HG03432 (cell line): ENCODE results near the gene ELF3.
"Not testable (repeated sequence)": the region's sequence is repeated elsewhere in the genome, so short reads cannot be mapped to it uniquely, and the experiment has no call there.

ENCODE experiments used
- ATAC-seq: cut with Tn5 transposase; IDR thresholded peaks from one replicate; pipeline ENCODE4 v1.9.1; 2021; ENCODE audit warnings: mild to moderate bottlenecking, moderate library complexity; ENCODE audit not compliant: unreplicated experiment

Gene ELF3

DNA sequence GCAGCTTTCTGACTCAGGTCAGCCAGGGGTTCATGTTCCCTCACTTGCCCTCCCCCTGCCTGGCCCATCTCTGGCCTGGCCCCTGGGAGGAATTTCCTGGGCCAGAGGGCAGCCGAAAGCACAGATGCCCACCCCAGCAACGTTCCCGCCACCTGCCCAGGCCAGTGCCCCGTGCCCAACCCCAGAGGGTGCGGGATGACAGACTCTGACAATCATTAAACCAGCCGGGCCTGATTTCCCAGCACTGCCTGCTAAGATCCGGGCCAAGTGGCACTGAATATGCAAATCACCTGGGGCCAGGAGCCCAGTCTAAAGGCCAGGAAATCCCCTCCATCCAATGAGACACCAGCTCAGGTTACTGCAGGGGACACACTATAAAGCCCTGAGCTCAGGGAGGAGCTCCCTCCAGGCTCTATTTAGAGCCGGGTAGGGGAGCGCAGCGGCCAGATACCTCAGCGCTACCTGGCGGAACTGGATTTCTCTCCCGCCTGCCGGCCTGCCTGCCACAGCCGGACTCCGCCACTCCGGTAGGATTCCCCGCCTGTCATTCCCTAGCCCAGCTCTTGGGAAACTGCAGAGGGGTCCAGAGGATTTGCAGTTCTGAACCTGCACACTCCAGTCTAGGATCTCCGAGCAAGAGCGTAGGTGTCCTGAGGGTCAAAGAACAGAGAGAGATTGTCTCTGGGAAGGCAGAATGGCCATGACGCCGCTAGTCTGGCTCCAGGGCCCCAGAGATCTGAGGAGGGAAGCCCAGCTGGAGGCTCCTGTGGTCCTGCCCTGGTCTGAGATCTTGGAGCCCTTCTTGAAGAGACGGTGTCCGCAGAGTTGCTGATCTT is at the start of gene ELF3:
Gene ELF3 (plus strand): TSS at position 408 of the 836 bp plus-strand sequence. CDS start 550 bp downstream, outside the sequence.
- peak; percentile 89 for ATAC-seq

DNA sequence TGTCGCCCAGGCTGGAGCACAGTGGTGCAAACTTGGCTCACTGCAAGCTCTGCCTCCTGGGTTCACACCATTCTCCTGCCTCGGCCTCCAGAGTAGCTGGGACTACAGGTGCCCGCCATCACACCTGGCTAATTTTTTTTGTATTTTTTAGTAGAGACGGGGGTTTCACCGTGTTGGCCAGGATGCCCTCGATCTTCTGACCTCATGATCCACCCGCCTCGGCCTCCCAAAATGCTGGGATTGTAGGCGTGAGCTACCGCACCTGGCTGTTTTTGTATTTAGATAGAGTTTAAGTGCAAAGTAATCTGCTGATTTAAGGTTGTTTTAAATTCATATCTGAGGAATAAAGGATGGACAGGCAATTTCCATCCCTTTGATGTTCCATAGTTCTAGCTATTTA is 48.0 kb upstream of the ELF3 start:
- not testable (repeated sequence) for ATAC-seq

DNA sequence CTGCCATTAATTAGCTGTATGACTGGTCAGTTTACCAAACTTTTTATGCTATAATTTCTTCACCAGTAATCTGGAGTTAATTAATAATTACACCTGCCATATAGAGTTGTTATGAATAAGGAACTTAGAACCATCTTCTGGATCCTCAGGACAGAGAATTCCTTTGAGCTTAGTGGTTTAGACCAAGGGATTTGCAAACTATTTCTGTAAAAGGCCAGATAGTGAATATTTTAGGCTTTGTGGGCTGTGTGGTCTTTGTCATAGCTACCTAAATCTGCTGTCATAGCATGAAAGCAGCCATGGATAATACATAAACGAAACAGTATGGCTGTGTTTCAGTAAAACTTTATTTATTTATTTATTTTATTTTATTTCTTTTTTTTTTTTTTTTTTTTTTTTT is 46.1 kb upstream of the ELF3 start:
- ATAC-seq = no peak

DNA sequence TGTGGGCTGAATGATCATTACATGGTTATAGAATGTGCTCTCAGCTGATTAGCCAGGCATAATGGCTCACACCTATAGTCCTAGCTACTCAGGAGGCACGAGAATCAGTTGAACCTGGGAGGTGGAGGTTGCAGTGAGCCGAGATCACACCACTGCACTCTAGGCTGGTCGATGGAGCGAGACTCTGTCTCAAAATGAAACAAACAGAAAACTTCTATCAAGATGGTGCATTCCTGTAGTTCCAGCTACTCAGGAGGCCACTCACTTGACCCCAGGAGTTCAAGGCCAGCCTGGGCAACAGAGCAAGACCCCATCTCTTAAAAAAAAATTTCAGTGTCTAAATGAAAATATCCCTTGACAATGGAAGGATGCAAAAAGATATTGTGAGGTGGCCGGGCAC is 44.2 kb upstream of the ELF3 start:
- no peak for ATAC-seq

DNA sequence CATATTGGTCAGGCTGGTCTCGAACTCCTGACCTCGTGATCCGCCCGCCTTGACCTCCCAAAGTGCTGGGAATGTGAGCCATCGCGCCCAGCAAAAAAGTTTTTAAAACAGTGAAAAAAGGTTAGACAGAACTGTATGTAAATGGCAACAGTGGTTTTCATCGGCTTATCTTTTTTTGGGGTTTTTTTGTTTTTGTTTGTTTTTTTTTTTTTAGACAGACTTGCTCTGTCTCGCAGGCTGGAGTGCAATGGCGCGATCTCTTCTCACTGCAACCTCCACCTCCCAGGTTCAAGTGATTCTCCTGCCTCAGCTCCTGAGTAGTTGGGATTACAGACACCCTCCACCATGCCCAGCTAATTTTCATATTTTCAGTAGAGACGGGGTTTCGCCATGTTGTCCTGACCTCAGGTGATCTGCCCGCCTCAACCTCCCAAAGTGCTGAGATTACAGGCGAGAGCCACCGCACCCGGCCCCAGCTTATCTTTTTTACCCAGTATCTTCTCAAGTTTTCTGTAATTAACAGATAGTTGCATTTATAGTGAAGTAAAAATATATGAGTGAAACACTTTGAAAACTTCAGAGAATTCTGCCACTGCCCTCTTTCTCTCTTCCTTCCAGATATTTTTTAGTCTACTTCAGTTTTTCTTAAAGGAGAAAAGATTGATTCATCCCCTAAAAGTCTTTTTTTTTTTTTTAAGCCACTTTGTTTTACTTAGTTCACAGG is 42.0 kb upstream of the ELF3 start:
- ATAC-seq = no peak

DNA sequence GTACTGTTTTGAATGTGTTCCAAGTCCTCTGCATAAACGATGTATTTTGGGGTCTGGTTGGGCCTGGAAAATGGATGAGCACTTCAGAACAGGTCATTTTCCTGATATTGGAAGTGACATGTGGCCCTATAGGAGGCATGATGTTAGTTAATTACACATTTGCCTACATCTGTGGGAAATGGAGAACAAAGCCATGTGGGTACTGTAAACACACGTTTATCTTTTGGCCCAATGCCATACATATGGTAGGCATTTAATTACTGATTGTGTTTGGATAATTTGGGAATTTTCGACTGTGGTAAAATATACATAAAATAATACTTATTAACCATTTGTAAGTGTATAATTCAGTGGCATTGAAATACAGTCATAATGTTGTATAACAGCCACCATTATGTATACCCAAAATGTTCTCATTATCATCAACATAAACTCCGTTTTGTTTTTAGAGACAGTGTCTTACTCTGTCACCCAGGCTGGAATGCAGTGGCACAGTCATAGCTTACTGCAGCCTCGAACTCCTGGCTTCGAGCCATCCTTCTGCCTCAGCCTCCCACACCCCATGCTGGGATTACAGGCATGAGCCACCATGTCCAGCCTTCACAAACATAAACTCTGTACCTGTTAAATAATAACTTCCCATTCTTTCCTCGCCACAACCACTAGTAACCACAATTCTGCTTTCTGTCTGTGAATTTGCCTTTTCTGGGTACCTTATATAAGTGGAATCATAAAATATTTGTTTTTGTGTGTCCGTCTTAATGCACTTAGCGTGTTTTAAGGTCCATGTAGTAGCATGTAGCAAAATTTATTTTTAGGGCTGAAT is 39.8 kb upstream of the ELF3 start:
- no peak for ATAC-seq

DNA sequence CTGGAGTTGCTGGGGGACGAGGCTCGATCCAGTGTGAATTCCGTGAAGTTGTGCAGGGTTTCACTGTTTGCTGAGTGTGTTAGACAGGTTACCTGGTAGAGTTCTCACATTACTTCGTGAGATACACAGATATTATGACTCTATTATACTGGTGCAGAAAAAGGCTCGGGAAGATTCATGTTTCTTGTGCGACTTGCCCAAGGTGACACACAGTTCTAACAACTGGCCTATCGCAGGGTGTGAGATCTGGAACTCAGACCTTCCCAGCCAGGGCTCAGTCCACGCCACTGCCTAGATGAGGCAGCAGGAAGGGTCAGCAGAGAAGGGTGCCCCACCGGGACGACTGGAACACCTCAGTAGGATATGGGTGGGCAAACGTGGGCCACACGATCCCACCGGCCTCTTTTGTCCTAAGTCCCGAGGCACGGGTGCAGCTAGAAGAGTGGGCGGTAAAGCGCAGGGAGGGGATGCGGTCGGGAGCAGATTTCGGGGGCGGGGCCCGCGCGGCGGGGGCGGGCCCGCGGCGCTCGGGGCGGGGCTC is 28.2 kb upstream of the ELF3 start:
- ATAC-seq = no peak

DNA sequence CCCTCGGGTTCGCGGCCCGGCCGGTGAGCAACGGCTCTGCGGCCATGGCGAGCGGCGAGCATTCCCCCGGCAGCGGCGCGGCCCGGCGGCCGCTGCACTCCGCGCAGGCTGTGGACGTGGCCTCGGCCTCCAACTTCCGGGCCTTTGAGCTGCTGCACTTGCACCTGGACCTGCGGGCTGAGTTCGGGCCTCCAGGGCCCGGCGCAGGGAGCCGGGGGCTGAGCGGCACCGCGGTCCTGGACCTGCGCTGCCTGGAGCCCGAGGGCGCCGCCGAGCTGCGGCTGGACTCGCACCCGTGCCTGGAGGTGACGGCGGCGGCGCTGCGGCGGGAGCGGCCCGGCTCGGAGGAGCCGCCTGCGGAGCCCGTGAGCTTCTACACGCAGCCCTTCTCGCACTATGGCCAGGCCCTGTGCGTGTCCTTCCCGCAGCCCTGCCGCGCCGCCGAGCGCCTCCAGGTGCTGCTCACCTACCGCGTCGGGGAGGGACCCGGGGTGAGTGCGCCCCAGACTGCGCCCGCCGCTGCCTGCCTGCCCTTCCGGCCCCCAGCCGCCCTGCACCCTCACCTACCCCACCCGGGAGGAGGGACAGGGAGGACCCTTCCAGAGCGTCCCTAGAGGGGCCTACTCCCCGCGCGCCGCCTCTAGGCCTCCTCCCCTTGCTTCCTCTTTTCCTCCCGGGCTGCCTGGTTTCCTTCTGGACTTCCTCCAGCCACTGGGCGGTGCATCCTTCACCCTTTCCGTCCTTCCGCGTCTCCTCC is 27.6 kb upstream of the ELF3 start, which contains the start of gene RNPEP:
Gene RNPEP (plus strand): TSS at position 26 of the 757 bp plus-strand sequence. CDS start 19 bp downstream, at position 45.
- ATAC-seq = peak; percentile 79

DNA sequence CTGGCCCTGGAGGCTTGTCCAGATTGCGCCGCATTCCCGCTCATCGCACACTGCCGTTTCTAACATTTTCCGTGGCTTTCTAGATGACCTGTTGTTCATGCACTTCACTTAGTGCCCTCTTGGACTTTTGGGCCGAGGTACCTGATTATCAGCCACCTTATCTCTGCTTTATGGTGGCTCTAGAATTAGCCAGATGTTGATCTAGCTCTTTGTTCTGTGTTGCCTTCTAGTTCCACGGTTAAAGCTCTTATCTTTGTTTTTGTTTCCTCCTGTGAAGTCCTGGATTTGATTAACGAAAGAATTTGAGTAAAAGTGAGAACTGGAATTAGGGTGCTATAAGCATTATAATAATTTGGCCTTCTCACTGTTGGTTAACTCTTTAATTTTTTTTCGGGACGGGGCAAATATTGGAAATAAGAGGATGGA is 27.0 kb upstream of the ELF3 start:
- no peak for ATAC-seq

DNA sequence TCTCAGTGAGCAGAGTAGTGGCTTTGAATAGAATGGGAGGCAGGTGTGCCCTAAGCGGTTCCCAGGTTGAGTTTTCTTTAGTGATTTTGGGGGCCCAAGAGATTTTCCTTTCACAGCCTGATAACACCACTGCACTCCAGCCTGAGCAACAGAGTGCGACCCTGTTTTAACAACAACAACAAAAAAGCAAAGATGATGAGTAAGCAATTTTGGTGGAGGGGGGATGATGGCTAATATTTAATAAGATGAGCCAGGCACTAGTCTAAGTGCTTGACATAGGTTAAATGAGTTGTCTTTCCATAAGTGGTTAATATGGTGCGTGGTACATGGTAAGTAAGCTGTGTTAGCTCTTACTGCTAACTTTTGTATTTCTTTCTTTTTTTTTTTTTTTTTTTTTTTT is 25.9 kb upstream of the ELF3 start:
- no peak for ATAC-seq

DNA sequence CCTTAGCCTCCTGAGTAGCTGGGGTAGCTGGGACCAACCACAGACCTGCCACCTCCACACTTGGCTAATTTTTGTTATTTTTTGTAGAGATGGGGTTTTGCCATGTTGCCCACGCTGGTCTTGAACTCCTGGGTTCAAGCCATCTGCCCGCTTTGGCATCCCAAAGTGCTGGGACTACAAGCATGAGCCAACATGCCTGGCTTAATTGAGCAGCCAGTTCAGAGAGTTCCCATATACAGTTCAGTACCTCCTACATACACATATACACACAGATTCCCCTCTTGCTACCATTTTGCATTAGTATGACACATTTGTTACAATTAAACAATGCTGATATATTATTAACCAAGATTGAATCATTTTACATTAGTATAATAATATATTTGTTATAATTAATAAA is 25.0 kb upstream of the ELF3 start:
- no peak for ATAC-seq

DNA sequence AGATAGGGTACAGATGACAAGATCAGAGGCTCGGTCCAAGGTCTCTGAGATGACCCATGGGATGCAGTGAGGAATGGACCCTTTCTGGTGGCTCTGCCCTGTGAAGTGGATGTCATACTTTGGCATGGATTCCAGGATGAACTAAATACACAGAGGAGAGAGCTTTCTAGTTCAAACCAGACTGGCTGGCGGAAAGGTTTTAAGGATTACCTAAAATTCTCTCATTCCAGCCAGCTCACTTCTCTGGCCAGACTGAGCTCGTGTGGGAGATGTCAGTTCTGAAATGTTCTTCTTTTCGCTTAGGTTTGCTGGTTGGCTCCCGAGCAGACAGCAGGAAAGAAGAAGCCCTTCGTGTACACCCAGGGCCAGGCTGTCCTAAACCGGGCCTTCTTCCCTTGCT is 21.8 kb upstream of the ELF3 start:
- ATAC-seq = no peak

DNA sequence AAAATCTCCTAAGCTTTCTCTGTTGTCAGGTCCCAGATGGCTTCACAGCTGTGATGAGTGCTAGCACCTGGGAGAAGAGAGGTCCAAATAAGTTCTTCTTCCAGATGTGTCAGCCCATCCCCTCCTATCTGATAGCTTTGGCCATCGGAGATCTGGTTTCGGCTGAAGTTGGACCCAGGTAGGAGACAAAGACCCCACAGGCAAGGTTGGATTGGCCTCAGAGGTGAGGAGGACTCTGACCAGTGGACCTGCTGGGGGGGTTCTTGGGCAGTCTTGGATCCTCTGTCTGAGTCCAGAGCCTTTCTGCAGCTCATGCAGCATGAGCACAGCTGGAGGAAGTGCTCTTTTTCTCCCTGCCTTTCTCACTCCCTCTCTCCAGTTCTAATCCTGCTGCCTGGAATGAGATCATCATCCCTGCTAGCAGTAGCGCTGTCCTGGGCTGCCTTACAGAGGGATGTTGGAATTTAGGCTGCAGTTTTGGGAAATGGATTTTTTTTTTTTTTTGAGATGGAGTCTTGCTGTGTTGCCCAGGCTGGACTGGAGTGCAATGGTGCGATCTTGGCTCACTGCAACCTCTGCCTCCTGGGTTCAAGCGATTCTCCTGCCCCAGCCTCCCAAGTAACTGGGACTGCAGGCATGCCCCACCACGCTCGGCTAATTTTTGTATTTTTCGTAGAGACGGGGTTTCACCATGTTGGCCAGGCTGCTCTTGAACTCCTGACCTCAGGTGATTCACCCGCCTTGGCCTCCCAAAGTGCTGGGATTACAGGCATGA is 20.8 kb upstream of the ELF3 start:
- no peak for ATAC-seq

DNA sequence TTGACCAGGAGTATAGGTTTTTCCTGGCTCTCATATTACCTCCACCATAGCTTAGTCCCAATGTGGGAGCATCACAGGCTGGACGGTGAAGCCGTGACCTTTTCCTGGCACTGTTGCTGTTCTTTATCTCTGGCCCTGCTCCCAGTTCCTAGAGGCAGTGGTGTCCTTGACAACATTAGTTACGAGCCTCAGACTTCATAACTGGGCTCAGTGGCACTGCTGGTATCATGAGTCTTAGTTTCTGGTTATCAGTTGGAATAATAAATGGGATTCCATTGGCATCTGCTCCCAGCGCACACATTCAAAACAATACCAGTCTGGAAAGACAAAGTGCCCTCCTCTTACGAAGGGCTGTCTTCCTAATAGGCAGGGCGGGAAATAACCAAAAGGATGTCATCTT is 20.0 kb upstream of the ELF3 start:
- ATAC-seq = no peak

DNA sequence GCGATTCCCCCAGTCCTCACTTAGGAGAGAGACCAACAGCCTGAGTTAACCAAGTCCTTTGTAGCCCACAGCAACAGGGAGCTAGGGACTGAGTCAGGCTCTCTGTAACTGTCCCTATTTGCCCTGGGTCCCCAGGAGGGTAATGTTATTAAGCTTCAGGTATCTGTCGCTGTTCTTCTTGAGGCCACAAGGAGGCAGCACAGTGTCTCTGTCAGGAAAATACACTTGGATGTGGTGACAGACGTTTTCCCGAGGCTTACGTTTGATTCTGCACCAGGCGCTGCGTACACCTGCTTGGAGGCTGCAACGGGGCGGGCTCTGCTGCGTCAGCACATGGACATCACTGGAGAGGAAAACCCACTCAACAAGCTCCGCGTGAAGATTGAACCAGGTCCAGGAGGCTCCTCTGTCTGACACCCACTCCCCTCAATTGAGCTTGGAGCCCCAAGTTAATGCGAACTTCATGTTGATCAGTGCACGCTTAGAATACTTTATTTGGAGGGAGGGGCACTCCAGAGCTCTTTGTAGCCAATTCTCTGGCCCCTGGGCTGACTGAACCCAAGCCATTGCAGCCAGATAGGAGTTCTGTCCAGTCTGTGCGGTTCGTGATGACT is 10.7 kb upstream of the ELF3 start:
- ATAC-seq = no peak

DNA sequence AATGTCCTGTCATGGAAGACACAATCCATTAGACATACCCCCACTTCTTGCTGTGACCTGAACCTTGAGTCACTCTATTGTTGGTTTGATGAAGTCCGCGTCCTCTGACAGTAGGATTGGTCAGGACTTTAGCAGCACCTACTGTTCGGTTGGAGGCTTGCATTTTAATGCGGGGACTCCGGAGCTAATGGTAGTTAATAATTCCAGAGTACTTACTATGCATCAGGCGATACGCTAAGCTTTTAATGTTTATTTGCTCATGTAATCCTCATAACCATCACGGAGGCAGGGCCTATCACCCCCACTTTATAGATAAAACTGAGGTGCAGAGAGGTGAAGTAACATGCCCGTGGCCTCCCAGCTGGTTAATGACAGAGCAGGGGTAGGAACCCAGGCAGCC is 7.9 kb upstream of the ELF3 start:
- no peak for ATAC-seq

DNA sequence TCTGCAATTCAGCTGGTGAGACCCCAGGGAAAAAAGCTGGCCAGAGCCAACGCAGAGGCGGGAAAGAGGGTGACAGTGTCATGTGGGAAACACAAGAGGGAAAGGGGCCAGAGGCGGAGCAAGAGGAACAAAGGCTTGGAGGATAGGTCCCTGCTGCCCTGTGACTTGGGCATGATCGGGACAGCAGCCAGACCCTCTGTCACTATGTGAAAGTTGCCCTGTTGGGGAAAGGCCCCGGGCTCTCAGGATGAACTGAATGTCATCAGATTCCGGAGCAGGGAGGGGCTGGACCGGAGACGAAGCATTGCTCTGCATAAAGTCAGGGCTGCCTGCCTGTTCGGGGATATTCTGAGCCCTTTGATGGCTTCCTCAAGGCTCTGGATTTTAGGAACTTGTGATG is 5.7 kb upstream of the ELF3 start:
- ATAC-seq = no peak

DNA sequence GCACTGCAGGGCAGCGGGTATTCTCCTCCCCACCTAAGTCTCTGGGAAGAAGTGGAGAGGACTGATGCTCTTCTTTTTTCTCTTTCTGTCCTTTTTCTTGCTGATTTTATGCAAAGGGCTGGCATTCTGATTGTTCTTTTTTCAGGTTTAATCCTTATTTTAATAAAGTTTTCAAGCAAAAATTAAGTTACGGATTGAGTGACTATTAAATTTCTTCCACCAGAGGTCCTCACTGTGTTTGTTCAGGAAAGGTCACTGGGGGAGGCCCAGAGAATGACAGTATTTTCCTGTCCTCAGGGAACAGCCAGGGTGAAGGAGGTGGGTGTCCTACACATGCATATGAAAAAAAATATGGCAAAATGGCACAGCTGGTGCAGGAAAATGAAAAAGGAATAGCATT is 4.4 kb upstream of the ELF3 start:
- ATAC-seq = no peak

DNA sequence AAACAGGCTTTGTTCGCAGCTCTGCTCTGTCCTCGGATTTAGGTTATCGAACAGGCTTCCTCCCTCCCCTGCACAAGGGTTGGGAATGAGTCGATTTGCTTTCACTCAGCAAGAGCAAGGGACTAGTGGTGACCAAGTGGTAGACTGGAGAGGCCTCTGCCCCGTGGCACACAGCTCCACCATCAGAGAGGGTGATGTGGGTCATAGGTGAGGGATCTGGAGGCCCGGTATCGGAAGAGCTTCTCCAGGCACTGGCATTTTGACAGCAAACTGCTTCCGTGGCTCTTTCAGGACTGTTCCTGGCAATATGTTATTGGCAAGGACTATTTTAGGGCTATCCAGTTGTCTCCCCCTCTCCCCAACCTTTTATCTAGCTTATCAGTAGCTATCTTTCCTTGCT is 3.1 kb upstream of the ELF3 start:
- no peak for ATAC-seq
